ENCODE data around the gene IFI6.
A peak's percentile ranks its signal among the peaks of the same experiment; 100 is the strongest.

IFI6 gene

DNA sequence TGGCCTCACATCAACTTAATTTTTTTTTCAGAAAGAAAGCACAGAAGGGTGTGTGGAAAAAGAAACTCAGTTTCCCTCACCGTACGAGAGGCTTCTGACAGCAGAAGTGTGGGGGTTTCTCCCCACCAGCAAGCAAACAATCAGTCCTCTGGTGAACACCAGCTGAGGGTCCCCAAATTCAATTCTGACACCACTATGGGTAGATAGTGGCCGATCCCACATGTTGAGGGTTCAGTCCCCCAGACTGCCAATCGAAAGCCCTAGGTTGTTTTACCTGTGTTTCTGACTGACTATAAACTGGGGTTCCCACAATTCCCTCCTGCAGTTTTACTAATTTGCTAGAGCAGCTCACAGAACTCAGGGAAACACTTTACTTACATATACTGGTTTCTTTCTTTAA, 2.1 kb downstream of the IFI6 start:
- DNase-seq: no peak

DNA sequence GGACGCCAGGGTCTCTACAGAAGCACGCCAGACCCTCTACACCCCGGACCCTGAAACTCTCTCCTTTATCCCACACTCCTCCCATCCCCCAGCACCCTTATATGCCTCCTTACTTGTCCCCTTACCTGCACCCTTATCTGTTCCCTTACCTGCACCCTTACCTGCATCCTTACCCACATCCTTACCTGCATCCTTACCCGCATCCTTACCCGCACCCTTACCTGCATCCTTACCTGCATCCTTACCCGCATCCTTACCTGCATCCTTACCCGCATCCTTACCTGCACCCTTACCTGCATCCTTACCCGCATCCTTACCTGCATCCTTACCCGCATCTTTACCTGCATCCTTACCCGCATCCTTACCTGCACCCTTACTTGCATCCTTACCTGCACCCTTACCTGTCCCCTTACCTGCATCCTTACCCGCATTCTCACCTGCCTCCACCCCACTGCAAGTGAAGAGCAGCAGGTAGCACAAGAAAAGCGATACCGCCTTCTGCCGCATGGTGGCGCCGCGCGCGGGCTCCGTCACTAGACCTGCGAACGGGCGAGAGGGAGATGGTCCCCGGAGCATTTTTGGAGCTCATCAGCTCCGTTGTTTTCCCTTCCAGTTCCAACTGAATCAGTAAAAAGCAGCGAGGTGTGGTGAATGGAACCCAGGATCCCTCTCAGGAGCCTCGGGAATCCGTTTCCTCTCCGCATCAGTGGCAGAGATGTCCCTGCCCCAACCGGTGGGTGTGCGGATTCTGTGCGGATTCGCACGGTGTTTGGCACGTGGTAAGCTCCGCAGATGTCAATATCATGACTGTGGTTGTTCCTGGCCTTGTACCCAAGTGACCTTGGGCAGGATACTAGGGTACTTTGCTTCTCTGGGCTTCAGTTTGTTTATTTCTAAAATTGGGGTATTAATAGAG, 2.9 kb downstream of the IFI6 start:
- peak; percentile 64 to 85 (median 74) for DNase-seq

DNA sequence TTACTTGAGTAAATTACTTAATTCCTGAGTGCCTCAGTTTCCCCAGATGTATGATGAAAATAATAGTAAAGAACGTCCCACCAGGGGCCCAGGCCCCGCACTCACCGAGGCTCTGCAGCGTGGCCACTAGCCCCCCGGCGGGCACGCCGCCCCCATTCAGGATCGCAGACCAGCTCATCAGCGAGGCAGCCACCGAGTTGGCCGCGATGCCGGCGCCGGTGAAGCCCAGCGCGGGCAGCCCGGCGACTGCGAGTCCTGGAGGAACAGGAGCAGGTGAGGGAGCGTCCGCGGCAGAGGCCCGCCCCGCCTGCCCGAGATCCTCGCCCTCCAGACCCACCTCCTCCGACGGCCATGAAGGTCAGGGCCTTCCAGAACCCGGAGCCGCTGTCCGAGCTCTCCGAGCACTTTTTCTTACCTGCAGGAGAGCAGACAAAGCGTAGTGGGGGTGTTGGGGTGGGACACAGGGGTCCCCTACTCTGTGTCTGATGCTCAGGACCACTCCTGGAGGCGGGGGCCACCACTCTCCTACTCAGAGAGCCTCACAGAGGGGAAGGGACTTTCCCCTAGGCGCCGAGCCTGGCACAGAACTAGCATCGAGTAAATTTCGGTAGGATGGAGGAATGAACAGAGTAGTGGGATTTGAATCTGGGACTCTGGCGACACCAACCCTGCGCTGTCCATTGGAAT, 3.7 kb downstream of the IFI6 start:
- DNase-seq: no peak

DNA sequence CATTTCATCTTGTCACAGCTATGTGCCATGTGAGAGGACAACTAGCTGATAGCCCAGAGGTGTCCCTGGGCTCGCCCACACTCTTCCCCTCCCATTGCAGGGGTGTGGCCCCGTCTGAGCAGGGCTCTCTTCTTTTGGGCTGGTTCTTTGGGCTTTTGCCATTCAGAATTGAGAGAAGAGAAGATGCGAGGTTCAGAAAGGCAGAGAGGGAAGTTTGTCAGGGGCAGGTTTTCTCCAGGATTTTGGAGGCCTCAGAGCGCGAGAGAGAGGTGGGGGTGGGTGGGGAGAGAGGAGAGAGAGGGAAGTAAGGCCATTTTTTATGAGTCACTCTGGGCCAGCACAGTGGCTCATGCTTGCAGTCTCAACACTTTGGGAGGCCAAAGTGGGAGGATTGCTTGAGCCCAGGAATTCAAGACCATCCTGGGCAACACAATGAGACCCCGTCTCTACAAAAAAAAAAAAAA, 5.2 kb downstream of the IFI6 start:
- no peak for DNase-seq

DNA sequence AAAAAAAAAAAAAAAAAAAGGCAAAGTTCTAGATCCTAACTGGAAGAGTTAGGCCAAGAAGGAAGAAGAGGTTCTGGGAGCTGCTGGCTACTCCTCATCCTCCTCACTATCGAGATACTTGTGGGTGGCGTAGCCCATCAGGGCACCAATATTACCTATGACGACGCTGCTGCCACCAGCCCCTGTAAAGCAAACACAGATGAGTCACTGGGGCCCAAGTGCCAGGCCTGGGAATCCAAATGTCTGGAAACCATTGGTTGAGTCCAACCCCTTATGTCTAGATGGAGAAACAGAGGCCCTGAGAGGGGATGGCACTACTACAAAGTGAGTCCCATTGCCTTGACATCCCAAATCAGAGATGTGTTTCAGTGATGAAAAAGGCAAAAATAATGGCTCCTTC, 5.7 kb downstream of the IFI6 start:
- no peak for DNase-seq

DNA sequence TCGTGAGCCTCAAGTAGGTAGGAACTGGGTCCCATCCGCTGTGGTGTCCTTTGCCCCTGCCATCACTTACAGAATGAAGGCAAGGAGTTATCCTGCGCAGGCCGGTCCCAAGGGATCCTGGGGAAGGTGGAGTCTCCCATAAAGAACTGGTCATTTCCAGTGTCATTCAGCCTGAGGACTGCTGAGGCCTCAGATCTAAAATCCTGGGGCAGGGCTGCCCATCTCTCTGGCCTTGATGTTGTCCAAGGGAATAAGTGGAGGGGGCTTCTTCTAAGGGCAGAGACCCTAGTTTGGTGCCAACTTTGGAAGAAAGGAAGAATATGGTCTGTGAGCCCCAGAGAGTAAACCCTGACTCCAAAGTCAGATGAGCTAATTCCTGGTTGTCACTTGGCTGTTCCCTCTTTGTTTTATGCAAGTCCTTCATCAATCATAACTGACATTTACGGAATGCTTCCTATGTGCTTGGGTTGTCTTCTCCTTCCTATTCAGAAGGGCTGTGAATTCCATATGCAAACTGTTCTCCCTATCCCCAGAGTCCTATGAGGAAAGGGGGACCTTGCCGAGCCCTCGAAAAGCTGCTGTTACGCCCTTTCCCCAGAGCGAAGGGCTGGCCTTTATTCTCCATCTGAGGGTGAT, 6.9 kb downstream of the IFI6 start:
- DNase-seq: no peak

DNA sequence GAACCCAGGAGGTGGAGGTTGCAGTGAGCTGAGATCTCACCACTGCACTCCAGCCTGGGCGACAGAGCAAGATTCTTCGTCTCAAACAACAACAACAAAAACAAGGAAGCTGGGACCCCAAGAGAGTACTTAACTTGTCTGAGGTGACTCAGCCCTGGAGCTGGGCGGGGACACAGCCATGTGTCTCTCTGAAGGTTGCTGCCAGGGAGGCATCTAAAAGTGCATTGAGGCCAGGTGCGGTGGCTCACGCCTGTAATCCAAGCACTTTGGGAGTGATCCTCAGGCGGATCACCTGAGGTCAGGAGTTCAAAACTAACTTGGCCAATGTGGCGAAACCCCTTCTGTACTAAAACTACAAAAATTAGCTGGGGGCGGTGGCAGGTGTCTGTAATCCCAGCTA, 7.7 kb downstream of the IFI6 start:
- no peak for DNase-seq

DNA sequence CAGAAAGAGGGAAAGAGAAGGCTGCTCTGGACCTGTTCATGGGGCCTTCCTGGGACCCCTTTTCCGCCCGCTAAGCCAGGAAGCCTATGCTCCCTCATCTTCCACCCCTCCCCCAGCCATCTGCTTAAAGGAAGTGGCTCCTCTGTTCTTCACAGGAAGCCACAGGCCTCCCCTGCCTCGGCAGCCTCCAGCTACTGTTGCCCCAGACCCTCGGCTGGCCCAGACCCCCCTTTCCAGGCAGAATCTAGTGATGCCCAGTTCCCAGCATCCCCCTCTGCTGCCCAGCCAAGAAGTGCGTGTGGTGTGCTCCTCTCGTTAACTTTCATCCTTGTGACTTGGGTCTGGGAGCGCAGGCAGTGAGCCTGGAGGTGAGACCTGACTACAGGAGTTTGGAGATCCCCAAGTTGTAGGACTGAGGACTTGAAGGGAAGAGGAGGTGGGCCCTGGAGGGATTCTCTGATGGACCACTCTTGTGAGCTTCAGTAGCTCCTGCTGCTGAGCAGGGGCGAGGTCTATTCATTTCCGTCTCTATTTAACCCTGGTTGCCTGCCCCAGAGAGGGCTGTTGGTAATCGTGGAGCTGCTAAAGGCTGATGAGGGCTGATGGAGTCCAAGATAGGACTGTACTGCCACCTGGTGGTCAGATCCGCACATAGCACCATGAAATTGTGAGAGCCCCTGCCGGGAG, 9.1 kb downstream of the IFI6 start:
- DNase-seq: peak; percentile 65 to 91 (median 81)

DNA sequence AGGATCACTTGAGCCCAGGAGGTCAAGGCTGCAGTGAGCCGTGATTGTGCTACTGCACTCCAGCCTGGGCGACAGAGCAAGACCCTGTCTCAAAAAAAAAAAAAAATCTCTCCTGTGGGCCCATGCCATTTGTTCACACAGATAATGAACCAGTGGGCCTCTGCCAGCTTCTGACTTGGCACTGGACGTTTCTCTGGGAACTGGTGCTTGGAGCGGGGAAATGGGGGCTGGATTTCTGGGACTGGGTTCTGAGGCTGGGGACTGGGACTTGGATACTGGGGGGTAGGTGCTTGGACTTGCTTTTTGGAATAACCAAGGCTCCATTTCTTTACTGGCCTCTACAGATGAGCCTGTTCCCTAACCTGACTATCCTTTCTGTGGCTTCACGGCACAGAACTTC, 9.7 kb downstream of the IFI6 start:
- no peak for DNase-seq

DNA sequence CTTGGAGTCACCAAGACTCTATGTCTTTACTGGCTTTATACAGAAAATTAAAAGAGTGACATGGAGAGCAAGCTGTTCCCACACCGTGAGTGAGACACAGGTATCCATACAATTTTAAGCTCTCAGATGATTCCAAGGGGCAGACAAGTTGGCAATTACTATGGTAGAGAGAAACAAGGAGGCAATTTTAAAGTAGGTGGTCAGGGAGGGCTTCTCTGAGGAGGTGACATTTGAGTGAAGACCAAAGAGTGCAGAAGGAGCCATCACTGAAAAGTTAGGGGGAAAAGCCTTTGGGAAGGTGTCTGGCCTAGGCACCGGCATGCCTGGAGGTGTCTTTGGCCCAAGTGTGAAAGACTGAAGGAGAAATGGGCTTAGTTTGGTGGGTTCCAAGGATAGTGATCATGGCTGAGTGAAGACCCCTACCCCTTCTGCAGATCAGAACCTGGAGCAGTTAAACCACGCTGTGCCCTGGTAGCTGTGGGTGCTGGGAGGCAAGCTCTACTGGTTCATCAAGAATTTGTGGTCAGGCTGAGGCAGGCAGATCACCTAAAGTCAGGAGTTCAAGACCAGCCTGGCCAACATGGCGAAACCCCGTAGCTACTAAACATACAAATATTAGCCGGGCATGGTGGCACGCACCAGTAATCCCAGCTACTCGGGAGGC, 10.4 kb downstream of the IFI6 start:
- no peak for DNase-seq

DNA sequence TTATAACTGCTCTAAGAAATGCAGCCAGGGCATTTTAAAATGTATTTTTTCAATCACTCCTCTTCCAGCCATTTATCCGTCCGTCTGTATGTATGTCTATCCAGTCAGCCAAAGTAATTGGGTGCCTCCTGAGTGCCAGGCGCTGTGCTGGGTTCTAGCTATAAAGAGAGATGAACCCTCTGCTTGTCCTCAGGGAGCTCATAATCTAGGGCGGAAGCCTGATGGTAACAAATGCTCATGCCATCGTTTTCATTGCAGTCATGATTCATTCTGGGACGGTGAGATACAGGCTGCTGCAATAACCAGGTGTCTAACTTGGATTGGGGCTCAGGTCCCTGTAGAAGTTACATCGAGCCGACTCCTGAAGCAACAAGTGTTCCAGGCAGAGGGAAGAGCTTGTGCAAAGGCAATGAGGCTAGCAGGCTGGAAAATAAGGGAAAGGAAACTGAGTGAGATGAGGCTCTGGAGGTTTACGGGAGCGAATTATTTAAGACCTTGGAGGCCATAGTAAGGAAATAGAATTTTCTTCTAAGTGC, 11.6 kb downstream of the IFI6 start:
- DNase-seq: no peak

DNA sequence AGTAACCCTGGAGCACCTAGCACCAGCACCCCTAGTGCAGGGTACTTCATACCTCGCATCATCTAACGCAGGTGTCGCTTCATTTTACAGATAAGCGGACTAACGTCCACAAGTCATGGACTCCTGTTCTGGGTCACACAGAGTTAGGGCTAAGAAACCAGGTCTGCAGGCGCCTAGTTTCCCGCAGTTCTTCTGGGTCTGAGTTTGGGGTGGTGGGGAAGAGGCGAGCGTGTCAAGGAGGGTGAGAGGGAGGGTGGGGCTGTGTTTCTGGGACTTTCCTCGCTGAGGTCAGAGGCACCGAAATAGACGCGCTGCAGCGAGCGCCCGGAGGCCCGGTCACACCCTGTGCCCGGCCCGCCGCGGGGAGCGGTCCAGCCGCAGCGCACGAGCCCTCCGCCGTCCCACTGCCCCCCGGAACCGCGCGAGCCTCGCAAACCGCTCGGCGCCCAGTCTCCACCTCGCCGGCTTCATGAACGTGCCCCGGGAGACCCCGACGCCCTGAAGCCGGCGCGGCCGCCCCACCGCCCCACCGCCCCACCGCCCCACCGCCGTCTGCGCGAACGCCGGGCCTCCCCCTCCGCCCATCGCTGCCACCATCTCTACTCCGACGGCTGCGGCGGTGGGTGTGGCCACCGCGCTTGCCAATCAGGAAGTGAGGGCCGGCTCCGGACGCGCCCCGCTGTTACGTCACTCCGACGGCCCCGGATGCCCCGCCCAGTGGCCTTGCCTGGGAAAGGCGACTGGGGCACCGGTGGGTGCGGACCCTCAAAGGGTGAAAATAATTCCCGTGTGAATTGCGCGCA, 12.3 kb downstream of the IFI6 start:
- DNase-seq: peak; percentile 77 to 93 (median 82)

DNA sequence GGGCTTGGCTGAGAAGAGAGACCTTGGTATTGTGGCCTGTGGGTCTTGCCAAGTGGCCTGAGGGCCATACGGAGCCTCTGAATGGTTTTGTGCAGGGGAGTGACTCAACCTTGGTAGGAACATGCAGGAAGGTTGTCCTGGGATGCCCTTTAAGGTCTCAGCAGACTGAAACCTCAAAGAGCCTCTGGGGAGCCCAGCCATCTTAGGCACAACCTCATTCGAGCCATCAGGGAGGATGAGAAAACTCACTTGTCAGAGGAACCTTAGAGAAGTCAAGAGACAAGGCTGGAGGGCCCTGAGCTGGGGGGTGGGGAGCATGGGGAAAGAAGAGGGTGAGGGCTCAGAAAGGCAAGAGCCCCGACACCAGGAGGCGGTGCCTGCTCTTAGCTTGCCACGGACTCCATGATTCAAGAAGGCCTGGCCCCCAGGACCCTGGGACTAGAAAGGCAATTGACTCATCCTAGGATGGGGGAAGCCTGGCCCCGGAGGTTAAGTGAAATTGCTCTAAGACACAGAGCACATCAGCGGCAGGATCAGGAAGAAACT, 13.0 kb downstream of the IFI6 start:
- DNase-seq: no peak

DNA sequence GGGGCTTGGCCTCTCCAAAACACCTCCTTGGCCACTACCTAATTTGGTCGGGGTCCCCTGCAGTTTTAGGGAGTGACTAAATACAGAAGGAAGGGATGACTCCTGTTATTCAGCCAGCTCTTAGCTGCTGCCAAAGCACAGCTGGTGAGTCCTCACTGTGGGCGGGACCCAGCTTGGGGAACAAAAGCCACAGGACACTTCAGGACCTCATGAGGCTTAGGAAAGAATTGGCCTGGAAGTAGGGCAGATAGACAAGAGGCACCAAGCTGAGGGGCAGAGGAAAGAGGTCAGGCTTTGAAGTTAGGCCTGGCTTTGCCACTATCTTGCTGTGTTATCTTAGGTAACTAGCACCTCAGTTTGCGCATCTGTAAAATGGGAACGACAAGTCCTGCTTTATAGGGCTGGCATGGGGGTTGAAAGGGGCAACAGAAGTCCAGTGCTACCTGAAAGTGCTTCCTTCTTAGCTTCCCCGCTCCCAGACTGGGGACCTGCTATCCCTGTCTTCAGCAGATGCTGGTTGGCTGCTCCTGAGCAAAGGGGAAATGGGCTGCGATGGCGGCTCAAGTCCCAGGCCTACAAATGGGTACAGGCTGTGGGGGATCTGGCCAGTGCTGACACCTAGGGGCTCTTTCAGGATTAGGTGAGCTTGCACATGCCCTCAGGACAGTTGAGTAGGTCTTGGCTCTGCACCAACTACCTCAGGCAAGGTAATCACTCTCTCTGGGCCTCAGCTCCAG, 15.7 kb downstream of the IFI6 start:
- DNase-seq: no peak

DNA sequence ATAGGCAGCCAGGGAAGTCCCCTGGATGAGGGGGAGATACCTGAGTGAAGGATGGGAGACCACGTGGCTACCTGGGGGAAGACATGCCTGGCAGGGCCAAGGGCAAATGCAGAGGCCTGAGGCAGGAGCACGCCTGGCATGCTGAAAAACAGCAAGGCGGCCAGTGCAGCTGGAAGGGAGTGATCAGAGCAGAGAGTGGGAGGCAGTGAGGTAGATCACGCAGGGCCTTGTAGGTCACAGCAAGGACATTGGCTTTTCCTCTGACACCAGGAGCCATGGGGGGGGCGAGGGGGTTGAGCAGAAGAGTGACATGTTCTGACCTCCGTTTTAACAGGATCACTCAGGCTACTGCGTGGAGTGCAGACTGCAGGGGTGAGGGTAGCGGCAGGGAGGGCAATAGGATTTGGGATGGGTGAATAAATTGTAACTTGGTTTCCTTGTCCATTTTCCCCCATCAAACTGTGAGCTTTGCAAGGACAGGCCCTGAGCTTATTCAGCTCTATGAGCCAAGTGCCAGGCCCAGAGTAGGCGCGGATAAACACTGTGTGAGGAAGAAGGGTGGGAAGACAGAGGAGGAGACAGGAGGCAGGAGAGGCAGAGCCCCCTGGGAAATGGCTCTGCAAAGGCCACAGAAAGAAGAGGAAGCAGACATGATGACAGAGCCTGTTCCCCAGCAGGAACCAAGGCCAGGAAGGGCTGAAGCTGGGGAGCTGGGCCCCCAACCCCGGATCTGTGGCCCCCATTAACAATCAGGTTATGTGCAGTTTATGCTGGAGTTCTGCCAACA, 16.6 kb downstream of the IFI6 start:
- no peak for DNase-seq

DNA sequence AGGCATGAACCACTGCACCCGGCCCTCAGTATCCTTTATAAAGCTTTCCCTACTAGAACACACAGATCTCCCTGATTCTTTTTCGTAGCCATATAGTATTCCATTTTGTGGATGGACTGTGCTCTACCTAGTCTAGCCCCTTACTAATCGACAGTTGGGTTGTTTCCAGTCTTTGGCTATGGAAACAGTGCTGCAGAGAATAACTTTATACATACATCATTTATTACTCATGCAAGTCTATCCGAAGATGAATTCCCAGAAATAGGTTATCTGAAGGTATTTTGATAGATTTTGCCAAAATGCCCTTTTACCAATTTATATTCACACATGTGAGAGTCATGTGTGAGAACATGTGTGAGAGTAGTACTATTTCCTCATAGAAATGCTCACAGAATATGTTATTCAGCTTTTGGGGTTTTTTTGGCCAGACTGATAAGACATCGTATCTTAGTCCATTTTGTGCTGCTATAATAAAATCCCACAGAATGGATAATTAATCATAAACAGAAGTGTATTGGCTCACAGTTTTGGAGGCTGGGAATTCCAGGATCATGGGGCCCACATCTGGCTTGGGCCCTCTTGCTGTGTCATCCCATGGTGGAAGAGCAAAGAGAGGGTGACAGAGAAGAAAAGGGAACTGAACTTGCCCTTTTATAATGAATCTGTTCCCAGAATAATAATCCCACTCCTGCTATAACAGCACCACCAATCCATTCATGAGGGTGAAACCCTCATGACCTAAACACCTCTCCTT, 19.7 kb downstream of the IFI6 start:
- DNase-seq: no peak

DNA sequence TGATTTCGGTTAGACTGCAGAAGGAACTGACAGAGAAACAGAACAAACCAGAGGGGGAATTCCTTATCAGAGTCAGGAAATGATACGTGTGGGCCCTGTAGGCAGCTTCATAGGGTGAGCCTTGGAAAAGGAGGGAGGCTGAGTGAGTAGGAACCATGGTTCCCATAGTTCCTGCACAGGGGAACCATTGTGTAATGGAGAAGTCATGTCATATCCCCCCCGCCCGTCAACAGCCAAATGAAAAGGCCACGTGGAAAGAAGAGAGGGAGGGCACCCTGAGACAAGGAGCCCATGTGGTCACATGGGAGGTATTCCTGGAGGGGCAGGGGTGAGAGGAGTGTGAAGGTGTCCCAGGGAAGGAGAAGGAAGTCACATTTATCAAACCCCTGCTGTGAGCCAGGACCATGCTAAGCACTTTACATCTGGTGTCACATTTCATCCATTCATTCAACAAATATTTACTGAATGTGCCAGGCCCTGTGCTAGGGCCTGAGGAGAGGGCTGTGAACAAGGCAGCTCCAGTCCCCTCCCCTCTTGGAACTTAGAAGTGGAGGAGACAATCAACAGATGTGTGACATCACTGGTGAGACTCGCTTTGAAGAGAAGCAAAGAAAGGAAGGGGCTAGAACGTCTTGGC, 21.3 kb downstream of the IFI6 start:
- no peak for DNase-seq

DNA sequence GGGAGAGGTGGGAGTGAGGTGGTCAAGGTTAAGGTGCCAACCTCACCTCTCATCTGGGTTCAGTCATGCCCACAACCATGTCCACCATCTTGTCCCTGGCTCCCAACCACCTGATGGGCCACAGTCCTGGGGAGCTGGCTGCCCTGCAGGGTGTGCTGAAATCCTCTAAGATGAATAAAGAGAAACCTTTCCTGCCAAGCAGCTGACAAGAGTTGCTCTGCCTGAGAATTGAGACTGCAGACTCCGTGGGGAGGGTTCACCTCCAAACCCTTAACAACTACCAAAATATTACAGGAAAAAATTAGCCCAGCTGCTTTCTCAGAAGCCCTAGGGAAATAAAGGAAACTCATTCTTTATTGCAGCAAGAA, 21.8 kb downstream of the IFI6 start:
- no peak for DNase-seq
